Measurements from ENCODE around the gene HSPA9. TPM values are rescaled to one million over a fixed set of nuclear protein-coding genes. Genes with fewer than 3 reads are reported as not detected.

HSPA9 gene
- total and polyA plus RNA-seq, 10 of the 15 experiments (the other 5 are each of a cell fraction or from before 2014, with no cell fraction given) = 145 to 455 (median 343) TPM

- TF ChIP-seq ZNF274 (IDR thresholded peaks at IDR 0.05; ENCODE audit: insufficient read depth, insufficient read length) (no peak), CEBPB (IDR thresholded peaks at IDR 0.05; ENCODE audit: borderline replicate concordance in 1 of 2, low read depth in 2 of 2, low read length in 2 of 2) (no peak), HCFC1 (IDR thresholded peaks at IDR 0.05; ENCODE audit: low read length) (no peak), CBX5 (IDR thresholded peaks at IDR 0.05; ENCODE audit: low read depth) (no peak), JUND (IDR thresholded peaks at IDR 0.05; ENCODE audit: low read depth, low read length) (no peak), TCF7 (IDR thresholded peaks at IDR 0.05; ENCODE audit: borderline replicate concordance) (no peak), RCOR1 (conservative IDR thresholded peaks at IDR 0.05; ENCODE audit: low read depth, low read length) (no peak), ZNF622 (IDR thresholded peaks at IDR 0.05) (no peak), MLLT1 (IDR thresholded peaks at IDR 0.05) (no peak)
- TF ChIP-seq, protein P1, sequence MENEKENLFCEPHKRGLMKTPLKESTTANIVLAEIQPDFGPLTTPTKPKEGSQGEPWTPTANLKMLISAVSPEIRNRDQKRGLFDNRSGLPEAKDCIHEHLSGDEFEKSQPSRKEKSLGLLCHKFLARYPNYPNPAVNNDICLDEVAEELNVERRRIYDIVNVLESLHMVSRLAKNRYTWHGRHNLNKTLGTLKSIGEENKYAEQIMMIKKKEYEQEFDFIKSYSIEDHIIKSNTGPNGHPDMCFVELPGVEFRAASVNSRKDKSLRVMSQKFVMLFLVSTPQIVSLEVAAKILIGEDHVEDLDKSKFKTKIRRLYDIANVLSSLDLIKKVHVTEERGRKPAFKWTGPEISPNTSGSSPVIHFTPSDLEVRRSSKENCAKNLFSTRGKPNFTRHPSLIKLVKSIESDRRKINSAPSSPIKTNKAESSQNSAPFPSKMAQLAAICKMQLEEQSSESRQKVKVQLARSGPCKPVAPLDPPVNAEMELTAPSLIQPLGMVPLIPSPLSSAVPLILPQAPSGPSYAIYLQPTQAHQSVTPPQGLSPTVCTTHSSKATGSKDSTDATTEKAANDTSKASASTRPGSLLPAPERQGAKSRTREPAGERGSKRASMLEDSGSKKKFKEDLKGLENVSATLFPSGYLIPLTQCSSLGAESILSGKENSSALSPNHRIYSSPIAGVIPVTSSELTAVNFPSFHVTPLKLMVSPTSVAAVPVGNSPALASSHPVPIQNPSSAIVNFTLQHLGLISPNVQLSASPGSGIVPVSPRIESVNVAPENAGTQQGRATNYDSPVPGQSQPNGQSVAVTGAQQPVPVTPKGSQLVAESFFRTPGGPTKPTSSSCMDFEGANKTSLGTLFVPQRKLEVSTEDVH (IDR thresholded peaks at IDR 0.05; ENCODE audit: low read depth, partially characterized antibody) = no peak
- TF ChIP-seq, protein P2, sequence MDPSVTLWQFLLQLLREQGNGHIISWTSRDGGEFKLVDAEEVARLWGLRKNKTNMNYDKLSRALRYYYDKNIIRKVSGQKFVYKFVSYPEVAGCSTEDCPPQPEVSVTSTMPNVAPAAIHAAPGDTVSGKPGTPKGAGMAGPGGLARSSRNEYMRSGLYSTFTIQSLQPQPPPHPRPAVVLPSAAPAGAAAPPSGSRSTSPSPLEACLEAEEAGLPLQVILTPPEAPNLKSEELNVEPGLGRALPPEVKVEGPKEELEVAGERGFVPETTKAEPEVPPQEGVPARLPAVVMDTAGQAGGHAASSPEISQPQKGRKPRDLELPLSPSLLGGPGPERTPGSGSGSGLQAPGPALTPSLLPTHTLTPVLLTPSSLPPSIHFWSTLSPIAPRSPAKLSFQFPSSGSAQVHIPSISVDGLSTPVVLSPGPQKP (IDR thresholded peaks at IDR 0.05; ENCODE audit: low read depth, low read length) = no peak
- Histone ChIP-seq H3K79me2 (ENCODE audit: control insufficient read depth, insufficient read depth, low read length) (no peaks in the 10 kb centered on the region), H4K20me1 (ENCODE audit: control insufficient read depth, insufficient read depth) (no peaks in the 10 kb centered on the region), H3K27ac (ENCODE audit: control insufficient read depth, insufficient read depth) (no peak overlapping the region), H3K9me3 (replicated peaks; ENCODE audit: control insufficient read depth, insufficient read depth, low read length) (no peaks in the 10 kb centered on the region), H2AFZ (ENCODE audit: control insufficient read depth, low read depth, low read length) (no peak overlapping the region), H3K9ac (ENCODE audit: control insufficient read depth, insufficient read depth, low read length) (no peak overlapping the region), H3K36me3 (ENCODE audit: control insufficient read depth in 2 of 2, insufficient read depth in 2 of 2, low read length in 1 of 2) (no peaks in the 10 kb centered on the region), H3K4me3 (no peak overlapping the region), H3K4me2 (ENCODE audit: control insufficient read depth, insufficient read depth) (no peak overlapping the region), H3K4me1 (ENCODE audit: control insufficient read depth, insufficient read depth, low read length) (no peaks in the 10 kb centered on the region), H3K27me3 (replicated peaks in 1 of 2; ENCODE audit: control insufficient read depth in 2 of 2, insufficient read depth in 2 of 2, low read length in 1 of 2) (no peaks in the 10 kb centered on the region; a peak in 1 of 4 replicates)
- CTCF ChIA-PET = interaction anchor here (0.5 to 1.2 kb wide), 2 partner anchors 9 to 68 kb away, joined by 4 read pairs; no protein-coding TSS in a partner anchor
- SMC1A ChIA-PET (ENCODE audit: uncharacterized antibody, unreplicated experiment) = interaction anchor here (1.2 kb wide), 1 partner anchor 9 kb away, joined by 5 read pairs; no protein-coding TSS in a partner anchor
- no TSS peak for BruUV-seq (replicated peaks)
- RAD21 ChIA-PET (ENCODE audit: unreplicated experiment) = interaction anchor here (0.6 to 1.1 kb wide), 2 partner anchors 9 kb away, joined by 3 to 5 read pairs; no protein-coding TSS in a partner anchor
- ATAC-seq (no peak), DNase-seq (ENCODE audit: low read depth, low spot score) (no peak), FAIRE-seq (no peak)
- intact Hi-C loops (cut with micrococcal nuclease; ENCODE audit: unreplicated experiment) = no loop called here
- in situ Hi-C loops (cut with MboI) = no loop called here
- POLR2A ChIA-PET = no interaction called here
- WGBS (ENCODE audit: insufficient coverage, insufficient replicate concordance, low lambda C conversion rate, missing lambda C conversion rate) = 81% methylated on average over 2 of the region's 2 CpGs
These were observed 13.0 kb upstream of the HSPA9 start for GRCh38 chr5:138588013-138588788.
